MM.1S (cell line): ENCODE measurements around the gene SPIB.

Source experiments
- EZH2 ChIP-seq: fragments of 300-600 bp; sonication (generic); optimal IDR thresholded peaks from 2 replicates; pipeline ENCODE3; 2017; ENCODE audit warnings: low read depth, mild to moderate bottlenecking, antibody characterized with exemption, low read length, mixed read lengths
- EZH2phosphoT487 ChIP-seq: fragments of 300-600 bp; sonication (generic); IDR thresholded peaks from 2 replicates; pipeline ENCODE4 v1.6.1; 2018; ENCODE audit warnings: antibody characterized with exemption, low read length
- TF ChIP-seq, protein P1 (sequence below): fragments of 300-600 bp; sonication (generic); IDR thresholded peaks from 2 replicates; pipeline ENCODE4 v1.5.1; 2016; ENCODE audit warnings: antibody characterized with exemption, low read length, mixed read lengths

DNA sequence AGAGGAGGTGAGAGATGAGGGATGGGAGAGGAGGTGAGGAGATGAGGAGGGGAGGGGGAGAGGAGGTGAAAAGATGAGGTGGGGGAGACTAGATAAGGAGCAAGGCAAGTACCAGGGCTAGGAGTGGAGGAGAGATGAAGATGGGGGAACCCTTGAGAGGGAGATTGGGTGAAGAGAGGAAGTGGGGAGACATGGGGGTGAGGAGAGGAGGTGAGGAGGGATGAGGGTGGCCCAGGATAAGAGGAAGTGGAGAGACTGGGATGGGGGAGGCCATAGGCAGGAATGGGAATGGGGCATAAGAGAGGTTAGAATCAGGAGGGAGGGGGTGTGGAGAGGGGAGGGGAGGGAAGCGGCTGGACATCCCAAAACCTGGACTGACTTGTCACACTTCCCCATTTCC is 40.9 kb downstream of the SPIB start:
- TF ChIP-seq, protein P1, sequence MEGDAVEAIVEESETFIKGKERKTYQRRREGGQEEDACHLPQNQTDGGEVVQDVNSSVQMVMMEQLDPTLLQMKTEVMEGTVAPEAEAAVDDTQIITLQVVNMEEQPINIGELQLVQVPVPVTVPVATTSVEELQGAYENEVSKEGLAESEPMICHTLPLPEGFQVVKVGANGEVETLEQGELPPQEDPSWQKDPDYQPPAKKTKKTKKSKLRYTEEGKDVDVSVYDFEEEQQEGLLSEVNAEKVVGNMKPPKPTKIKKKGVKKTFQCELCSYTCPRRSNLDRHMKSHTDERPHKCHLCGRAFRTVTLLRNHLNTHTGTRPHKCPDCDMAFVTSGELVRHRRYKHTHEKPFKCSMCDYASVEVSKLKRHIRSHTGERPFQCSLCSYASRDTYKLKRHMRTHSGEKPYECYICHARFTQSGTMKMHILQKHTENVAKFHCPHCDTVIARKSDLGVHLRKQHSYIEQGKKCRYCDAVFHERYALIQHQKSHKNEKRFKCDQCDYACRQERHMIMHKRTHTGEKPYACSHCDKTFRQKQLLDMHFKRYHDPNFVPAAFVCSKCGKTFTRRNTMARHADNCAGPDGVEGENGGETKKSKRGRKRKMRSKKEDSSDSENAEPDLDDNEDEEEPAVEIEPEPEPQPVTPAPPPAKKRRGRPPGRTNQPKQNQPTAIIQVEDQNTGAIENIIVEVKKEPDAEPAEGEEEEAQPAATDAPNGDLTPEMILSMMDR, result no peak
- TF ChIP-seq EZH2 (no peak), EZH2phosphoT487 (no peak)
